Ishikawa (cell line): ENCODE data around the gene SESTD1.

ENCODE experiments used
- CEBPB ChIP-seq: IDR thresholded peaks from 2 replicates; pipeline ENCODE4 v1.6.1; 2012
- CREB1 ChIP-seq: IDR thresholded peaks from 2 replicates; pipeline ENCODE4 v1.6.1; 2012; ENCODE audit warnings: low read depth
- EP300 ChIP-seq: IDR thresholded peaks from 2 replicates; pipeline ENCODE4 v1.6.1; 2012; ENCODE audit warnings: borderline replicate concordance
- MAX ChIP-seq: IDR thresholded peaks from 2 replicates; pipeline ENCODE4 v1.6.1; 2012
- RAD21 ChIP-seq: IDR thresholded peaks from 2 replicates; pipeline ENCODE4 v1.6.1; 2012; ENCODE audit warnings: low read depth
- REST ChIP-seq: IDR thresholded peaks from 2 replicates; pipeline ENCODE4 v1.6.1; 2012; ENCODE audit warnings: low read depth, mild to moderate bottlenecking
- TEAD4 ChIP-seq: IDR thresholded peaks from 2 replicates; pipeline ENCODE4 v1.6.1; 2012
- USF1 ChIP-seq: IDR thresholded peaks from 2 replicates; pipeline ENCODE4 v1.6.1; 2012
- YY1 ChIP-seq: IDR thresholded peaks from 2 replicates; pipeline ENCODE4 v1.6.1; 2012; ENCODE audit warnings: low read depth
- ZBTB7A ChIP-seq: IDR thresholded peaks from 2 replicates; pipeline ENCODE4 v1.6.1; 2012; ENCODE audit warnings: low read depth

- TF ChIP-seq USF1 (no peak), REST (no peak), TEAD4 (no peak), RAD21 (no peak), CREB1 (no peak), YY1 (no peak), EP300 (no peak), CEBPB (no peak), MAX (no peak), ZBTB7A (no peak)
Measured at GRCh38 chr2:179097131-179097530, 167.5 kb downstream of the SESTD1 start.
